Nephron progenitor cell (in vitro differentiated cells): ENCODE measurements around the gene SCN1B.
"Not testable (repeated sequence)": the region's sequence is repeated elsewhere in the genome, so short reads cannot be mapped to it uniquely, and the experiment has no call there.

ENCODE experiments used
- DNase-seq: peaks from one replicate; pipeline ENCODE4 v3.0.0; 2021
- H3K27ac Mint-ChIP-seq: 2 replicates; pipeline ENCODE4 v1.8.0; 2021; ENCODE audit warnings: mild to moderate bottlenecking, moderate library complexity, mixed read lengths
- H3K27me3 Mint-ChIP-seq: 2 replicates; pipeline ENCODE4 v1.8.0; 2021; ENCODE audit warnings: mild to moderate bottlenecking, low read depth, mixed read lengths; ENCODE audit not compliant: poor library complexity
- H3K36me3 Mint-ChIP-seq: 2 replicates; pipeline ENCODE4 v1.8.0; 2021; ENCODE audit warnings: low read depth, mixed read lengths
- H3K4me1 Mint-ChIP-seq: 2 replicates; pipeline ENCODE4 v1.8.0; 2021; ENCODE audit warnings: mixed read lengths
- H3K4me3 Mint-ChIP-seq: 2 replicates; pipeline ENCODE4 v1.8.0; 2021; ENCODE audit warnings: mild to moderate bottlenecking, moderate library complexity, mixed read lengths
- H3K9me3 Mint-ChIP-seq: 2 replicates; pipeline ENCODE4 v1.8.0; 2021; ENCODE audit warnings: mild to moderate bottlenecking, moderate library complexity, mixed read lengths
- CTCF ChIP-seq: fragments of 200-600 bp; sonication (generic); IDR thresholded peaks from 2 replicates; pipeline ENCODE4 v1.5.0; 2021; ENCODE audit warnings: antibody characterized with exemption

SCN1B gene

DNA sequence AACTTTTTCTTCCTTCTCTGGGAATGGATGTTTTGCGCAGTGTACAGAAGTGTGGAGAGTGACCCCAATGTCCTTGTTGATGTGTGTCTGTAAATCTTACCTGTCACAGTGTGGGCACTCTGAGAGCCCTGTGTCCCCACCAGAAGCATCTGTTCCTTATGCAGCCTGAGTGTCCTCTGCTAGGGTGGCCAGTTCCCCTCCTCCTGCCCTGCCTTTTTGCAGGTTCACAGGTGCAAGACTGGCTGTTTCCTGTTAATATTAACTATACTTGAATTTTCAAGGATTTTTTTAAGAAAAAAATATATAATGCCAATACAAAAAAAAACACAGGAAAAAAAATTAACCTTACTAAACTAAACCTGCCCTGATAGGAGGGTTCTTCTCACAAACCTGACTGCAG lies 42.2 kb upstream of the SCN1B start:
- no peak for DNase-seq
- no peak overlapping the region for H3K27ac Mint-ChIP-seq
- H3K4me1 Mint-ChIP-seq: peaks cover 8% of the 10 kb centered on the region
- peaks cover 12% of the 10 kb centered on the region for H3K9me3 Mint-ChIP-seq
- no peaks in the 10 kb centered on the region for H3K36me3 Mint-ChIP-seq
- peaks cover 14% of the 10 kb centered on the region for H3K27me3 Mint-ChIP-seq
- no peak overlapping the region for H3K4me3 Mint-ChIP-seq
- no peak for TF ChIP-seq CTCF

GRCh38 chr19:34989298-34989697 lies 41.0 kb upstream of the SCN1B start:
- no peak overlapping the region for H3K4me3 Mint-ChIP-seq
- no peak for DNase-seq
- no peak for TF ChIP-seq CTCF
- peaks cover 13% of the 10 kb centered on the region for H3K9me3 Mint-ChIP-seq
- H3K27me3 Mint-ChIP-seq: peaks cover 14% of the 10 kb centered on the region
- no peak overlapping the region for H3K27ac Mint-ChIP-seq
- H3K36me3 Mint-ChIP-seq: no peaks in the 10 kb centered on the region
- peaks cover 12% of the 10 kb centered on the region for H3K4me1 Mint-ChIP-seq

DNA sequence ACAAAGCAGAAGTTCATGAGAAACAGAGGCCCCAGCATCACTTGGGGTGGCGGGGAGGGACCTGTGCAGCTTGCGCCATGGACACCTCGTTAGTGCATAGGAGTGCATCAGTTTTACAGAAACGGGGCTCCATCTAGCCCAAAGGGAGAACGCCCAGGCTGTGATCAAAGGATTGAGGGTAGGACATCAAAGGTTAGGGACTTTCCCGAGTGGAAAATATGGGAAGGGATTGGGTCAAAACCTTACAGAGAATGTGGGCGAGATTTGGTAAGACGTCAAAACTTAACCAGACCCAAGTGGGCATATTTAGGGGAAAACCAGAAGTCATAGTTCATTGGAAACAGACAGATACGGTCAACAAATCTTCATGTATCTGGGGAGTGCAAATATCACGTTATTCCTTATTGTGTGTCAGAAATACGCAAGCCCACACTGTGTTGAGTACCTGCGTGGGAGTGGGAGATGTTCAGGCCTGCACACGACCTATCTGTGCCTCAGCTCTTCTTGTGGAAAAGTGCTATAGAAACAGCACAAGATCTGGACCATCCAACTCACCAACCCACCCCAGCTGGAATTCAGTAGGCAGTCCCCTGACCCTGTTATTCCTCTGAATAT lies 39.6 kb upstream of the SCN1B start:
- Mint-ChIP-seq H3K36me3 (no peaks in the 10 kb centered on the region), H3K27me3 (peaks cover 14% of the 10 kb centered on the region), H3K4me3 (no peak overlapping the region), H3K4me1 (peaks cover 9% of the 10 kb centered on the region), H3K27ac (no peak overlapping the region), H3K9me3 (peaks cover 12% of the 10 kb centered on the region)
- no peak for TF ChIP-seq CTCF
- no peak for DNase-seq

- H3K9me3 Mint-ChIP-seq: peaks cover 16% of the 10 kb centered on the region
- H3K27me3 Mint-ChIP-seq: peaks cover 11% of the 10 kb centered on the region
- DNase-seq: no peak
- H3K27ac Mint-ChIP-seq: no peak overlapping the region
- H3K4me3 Mint-ChIP-seq: no peak overlapping the region
- H3K36me3 Mint-ChIP-seq: no peaks in the 10 kb centered on the region
- peaks cover 5% of the 10 kb centered on the region for H3K4me1 Mint-ChIP-seq
- TF ChIP-seq CTCF: no peak
These were observed 38.5 kb upstream of the SCN1B start for GRCh38 chr19:34991542-34992333.

DNA sequence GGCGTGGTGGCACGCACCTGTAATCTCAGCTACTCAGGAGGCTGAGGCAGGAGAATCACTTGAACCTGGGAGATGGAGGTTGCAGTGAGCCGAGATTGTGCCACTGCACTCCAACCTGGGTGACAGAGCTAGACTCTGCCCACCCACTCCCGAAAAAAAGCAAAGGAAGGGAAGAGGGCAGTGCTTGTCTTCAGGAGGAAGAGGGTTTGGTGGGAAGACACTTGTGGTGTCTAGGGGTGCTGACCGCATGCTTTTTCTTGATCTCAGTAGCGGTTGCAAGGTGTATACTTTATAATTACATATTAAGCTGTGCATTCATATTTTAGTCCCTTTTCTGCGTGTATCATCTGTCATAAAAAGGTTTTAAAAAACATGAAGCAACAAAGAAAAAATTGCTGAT lies 37.7 kb upstream of the SCN1B start:
- peaks cover 13% of the 10 kb centered on the region for H3K4me1 Mint-ChIP-seq
- not testable (repeated sequence) for H3K27ac Mint-ChIP-seq, H3K27me3 Mint-ChIP-seq, H3K36me3 Mint-ChIP-seq, H3K4me3 Mint-ChIP-seq, DNase-seq
- peaks cover 16% of the 10 kb centered on the region for H3K9me3 Mint-ChIP-seq

GRCh38 chr19:34994286-34994642 lies 36.0 kb upstream of the SCN1B start:
- Mint-ChIP-seq H3K27me3 (no peaks in the 10 kb centered on the region), H3K4me3 (no peak overlapping the region), H3K27ac (no peak overlapping the region), H3K36me3 (no peaks in the 10 kb centered on the region), H3K9me3 (peaks cover 16% of the 10 kb centered on the region), H3K4me1 (peaks cover 27% of the 10 kb centered on the region)
- no peak for TF ChIP-seq CTCF
- no peak for DNase-seq
